ENCODE data around the gene PNPLA2.

PNPLA2 gene

GRCh38 chr11:832529-833113 is 13.9 kb downstream of the PNPLA2 start, which contains the start of gene CD151:
TSS of gene CD151 (plus strand) at chr11:832952. CDS start at chr11:836070, 3,118 bp downstream.
- FAIRE-seq (no peak), DNase-seq (ENCODE audit: insufficient read length, low spot score) (no peak)
- TF ChIP-seq, protein P1, sequence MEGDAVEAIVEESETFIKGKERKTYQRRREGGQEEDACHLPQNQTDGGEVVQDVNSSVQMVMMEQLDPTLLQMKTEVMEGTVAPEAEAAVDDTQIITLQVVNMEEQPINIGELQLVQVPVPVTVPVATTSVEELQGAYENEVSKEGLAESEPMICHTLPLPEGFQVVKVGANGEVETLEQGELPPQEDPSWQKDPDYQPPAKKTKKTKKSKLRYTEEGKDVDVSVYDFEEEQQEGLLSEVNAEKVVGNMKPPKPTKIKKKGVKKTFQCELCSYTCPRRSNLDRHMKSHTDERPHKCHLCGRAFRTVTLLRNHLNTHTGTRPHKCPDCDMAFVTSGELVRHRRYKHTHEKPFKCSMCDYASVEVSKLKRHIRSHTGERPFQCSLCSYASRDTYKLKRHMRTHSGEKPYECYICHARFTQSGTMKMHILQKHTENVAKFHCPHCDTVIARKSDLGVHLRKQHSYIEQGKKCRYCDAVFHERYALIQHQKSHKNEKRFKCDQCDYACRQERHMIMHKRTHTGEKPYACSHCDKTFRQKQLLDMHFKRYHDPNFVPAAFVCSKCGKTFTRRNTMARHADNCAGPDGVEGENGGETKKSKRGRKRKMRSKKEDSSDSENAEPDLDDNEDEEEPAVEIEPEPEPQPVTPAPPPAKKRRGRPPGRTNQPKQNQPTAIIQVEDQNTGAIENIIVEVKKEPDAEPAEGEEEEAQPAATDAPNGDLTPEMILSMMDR (IDR thresholded peaks at IDR 0.05; ENCODE audit: insufficient read depth, missing control alignments) = no peak

- no peak for FAIRE-seq
- DNase-seq (ENCODE audit: insufficient read length, low spot score) = no peak
- TF ChIP-seq, protein P1 (IDR thresholded peaks at IDR 0.05; ENCODE audit: insufficient read depth, missing control alignments) = no peak
Measured at GRCh38 chr11:833114-833791, 14.5 kb downstream of the PNPLA2 start.

GRCh38 chr11:833849-834311 is 15.2 kb downstream of the PNPLA2 start:
- DNase-seq (ENCODE audit: insufficient read length, low spot score) (no peak), FAIRE-seq (no peak)
- TF ChIP-seq, protein P1 (IDR thresholded peaks at IDR 0.05; ENCODE audit: insufficient read depth, missing control alignments) = no peak

- TF ChIP-seq, protein P1 (IDR thresholded peaks at IDR 0.05; ENCODE audit: insufficient read depth, missing control alignments) = no peak
- DNase-seq (ENCODE audit: insufficient read length, low spot score) = no peak
- no peak for FAIRE-seq
Measured at GRCh38 chr11:834371-835316, 15.9 kb downstream of the PNPLA2 start.

DNA sequence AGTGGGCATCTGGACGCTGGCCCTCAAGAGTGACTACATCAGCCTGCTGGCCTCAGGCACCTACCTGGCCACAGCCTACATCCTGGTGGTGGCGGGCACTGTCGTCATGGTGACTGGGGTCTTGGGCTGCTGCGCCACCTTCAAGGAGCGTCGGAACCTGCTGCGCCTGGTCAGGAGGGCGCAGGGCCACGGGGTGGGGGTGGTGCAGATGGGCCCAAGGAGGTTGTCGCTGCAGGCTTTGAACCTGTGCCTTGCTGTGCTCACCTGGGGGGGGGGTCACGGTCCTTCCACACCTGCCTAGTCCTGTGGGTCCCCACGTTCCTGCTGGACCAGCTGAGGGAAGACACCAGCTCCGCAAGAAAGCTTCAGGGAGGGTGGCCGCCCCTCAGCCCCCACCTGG is 17.6 kb downstream of the PNPLA2 start:
- TF ChIP-seq, protein P1 (IDR thresholded peaks at IDR 0.05; ENCODE audit: insufficient read depth, missing control alignments) = no peak
- DNase-seq (ENCODE audit: insufficient read length, low spot score) (no peak), FAIRE-seq (no peak)

DNA sequence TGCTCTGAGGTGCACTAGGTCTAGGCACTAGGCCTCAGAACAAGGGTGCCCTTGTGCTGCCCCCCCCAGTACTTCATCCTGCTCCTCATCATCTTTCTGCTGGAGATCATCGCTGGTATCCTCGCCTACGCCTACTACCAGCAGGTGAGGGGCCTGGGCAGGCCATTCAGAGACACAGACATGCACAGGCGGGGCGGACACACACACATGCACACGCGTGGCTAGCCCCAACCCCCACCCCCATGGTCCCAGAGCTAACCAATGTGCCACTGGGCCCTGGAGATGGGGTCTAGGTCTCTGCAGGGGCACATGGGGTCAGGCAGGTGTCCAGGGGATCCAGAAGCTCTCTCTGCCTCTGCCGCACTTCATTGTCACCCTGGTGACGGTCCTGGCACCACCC is 18.0 kb downstream of the PNPLA2 start:
- DNase-seq (ENCODE audit: insufficient read length, low spot score) (no peak), FAIRE-seq (no peak)
- TF ChIP-seq, protein P1 (IDR thresholded peaks at IDR 0.05; ENCODE audit: insufficient read depth, missing control alignments) = no peak
